NCI-H1694 (cell line): Measurements from ENCODE around the gene ANKS1B.
"Not testable (repeated sequence)": the region's sequence is repeated elsewhere in the genome, so short reads cannot be mapped to it uniquely, and the experiment has no call there.

Experiments used
- DNase-seq: peaks from one replicate; lab custom pipeline; 2025; lab: John Stamatoyannopoulos, UW

The ANKS1B gene

DNA sequence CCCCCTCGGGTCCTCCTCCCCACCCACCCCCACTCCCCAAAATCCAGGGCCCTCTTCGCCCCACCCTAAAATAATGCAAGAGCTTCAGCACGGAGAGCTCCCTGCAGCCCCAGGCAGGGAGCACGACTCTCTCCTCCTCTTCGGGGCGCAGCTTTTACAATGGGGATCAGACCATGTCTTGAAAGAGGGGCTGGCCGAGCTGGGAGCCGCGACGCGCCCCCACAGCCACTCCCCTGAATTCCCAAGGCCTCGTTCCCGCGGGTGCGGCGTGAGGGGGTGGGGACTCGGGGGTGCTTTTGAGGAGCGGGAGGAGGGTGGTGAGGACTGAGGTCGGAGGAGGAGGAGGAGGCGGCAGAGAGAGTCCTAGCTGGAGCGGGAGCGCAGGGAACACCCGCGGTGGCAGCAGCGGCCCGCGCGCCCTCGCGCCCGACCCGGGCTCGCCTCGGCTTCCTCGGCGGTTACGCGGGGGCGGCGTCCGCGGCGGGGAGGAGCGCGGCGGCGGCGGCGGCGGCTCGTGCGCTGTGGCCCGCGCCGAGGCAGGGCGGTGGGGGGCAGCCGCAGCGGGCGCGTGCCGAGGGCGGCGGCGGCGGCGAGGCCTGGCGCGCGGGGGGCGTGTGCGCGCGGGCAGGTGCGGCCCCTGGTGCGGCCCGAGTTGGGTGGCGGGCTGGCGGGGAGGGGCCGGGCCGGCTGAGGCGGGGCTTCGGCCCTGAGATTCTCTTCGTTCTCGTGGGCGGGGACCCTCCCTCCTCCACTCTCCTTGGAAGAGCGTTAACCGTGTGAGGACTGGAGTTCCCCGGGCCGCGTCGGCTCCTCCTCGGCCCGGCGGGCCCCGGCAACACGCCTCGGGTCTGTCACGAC is at the start of gene ANKS1B:
TSS of gene ANKS1B (minus strand) at position 666 of the 858 bp plus-strand sequence. CDS start 699 bp downstream, outside the sequence.
- peak; percentile 19 for DNase-seq

DNA sequence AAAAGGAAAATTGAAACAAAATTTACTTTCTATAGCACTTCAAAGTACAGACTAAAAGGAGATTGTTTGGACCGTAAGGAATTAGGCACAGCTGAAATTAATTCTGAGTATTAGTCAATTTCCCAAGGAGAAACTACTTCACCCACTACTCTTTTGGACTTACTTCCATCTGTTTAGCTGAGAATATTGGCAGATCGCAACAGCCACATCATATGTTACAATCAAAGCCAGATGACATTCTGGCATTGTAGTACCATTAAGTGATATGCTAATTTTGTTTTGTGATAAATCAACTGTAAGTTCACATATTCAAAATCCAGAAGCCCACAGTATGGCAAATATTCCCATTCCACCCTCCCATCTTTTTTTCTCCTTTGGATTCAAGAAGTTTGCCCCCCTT is 47.1 kb upstream of the ANKS1B start:
- no peak for DNase-seq

GRCh38 chr12:100027671-100028070 is 42.9 kb upstream of the ANKS1B start:
- no peak for DNase-seq

- DNase-seq: no peak
Measured at GRCh38 chr12:100026241-100026640, 41.5 kb upstream of the ANKS1B start.

DNA sequence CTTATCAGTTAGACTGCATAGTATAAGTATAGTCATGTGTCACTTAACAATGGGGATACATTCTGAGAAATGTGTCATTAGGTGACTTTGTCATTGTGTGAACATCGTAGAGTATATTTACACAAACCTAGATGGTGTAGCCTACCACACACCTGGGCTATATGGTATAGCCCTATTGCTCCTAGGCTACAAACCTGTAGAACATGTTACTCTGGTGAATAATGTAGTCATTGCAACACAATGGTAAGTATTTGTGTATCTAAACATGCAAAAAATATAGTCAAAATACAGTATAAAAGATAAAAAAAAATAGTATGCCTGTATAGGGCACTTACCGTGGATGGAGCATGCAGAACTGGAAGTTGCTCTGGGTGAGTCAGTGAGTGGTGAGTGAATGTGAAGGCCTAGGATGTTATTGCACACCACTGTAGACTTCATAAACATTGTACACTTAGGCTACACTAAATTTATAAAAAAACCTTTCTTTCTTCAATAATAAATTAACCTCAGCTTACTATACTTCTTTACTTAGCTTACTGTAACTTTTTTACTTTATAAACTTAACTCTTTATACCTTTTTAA is 40.3 kb upstream of the ANKS1B start:
- no peak for DNase-seq

GRCh38 chr12:100020370-100020769 is 35.6 kb upstream of the ANKS1B start:
- DNase-seq: no peak

GRCh38 chr12:100017056-100017455 is 32.3 kb upstream of the ANKS1B start:
- DNase-seq: no peak

GRCh38 chr12:100016304-100016703 is 31.6 kb upstream of the ANKS1B start:
- not testable (repeated sequence) for DNase-seq

DNA sequence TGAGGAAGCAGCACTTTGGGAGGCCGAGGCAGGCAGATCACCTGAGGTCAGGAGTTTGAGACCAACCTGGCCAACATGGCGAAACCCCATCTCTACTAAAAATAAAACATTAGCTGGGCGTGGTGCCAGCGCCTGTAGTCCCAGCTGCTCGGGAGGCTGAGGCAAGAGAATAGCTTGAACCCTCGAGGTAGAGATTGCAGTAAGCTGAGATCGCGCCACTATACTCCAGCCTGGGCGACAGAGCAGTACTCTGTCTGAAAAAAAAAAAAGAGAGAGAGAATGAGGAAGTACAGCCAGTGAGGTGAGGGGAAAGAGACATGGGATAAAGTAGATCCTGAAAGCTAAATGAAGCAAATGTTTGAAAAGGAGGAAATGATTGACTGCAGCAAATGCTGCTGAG is 21.1 kb upstream of the ANKS1B start:
- not testable (repeated sequence) for DNase-seq

GRCh38 chr12:99997806-99998205 is 13.1 kb upstream of the ANKS1B start:
- peak; percentile 33 for DNase-seq

GRCh38 chr12:99996095-99996494 is 11.4 kb upstream of the ANKS1B start:
- no peak for DNase-seq

GRCh38 chr12:99985631-99986030 is 895 bp upstream of the ANKS1B start:
- no peak for DNase-seq

DNA sequence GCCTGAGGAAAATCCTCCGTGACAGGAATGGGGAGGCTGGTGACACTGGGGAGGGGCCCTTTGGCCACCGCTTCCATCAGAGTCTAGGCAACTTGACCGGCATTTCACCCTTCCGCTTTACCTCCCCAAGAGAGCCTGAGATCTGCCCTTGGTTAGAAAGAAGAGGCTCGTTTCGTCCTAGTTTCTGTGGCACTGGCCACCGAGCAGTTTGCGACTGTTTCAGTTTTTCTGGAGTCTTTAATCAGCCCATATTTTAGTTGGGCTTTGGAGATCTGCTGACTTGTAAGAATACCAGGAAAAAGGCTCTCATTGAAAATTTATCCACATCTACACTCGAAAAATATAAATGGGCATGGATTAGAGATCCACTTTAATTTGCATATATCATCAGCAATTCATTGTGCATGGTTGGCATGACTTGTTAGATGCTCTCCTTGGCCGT is 414 bp upstream of the ANKS1B start:
- no peak for DNase-seq

DNA sequence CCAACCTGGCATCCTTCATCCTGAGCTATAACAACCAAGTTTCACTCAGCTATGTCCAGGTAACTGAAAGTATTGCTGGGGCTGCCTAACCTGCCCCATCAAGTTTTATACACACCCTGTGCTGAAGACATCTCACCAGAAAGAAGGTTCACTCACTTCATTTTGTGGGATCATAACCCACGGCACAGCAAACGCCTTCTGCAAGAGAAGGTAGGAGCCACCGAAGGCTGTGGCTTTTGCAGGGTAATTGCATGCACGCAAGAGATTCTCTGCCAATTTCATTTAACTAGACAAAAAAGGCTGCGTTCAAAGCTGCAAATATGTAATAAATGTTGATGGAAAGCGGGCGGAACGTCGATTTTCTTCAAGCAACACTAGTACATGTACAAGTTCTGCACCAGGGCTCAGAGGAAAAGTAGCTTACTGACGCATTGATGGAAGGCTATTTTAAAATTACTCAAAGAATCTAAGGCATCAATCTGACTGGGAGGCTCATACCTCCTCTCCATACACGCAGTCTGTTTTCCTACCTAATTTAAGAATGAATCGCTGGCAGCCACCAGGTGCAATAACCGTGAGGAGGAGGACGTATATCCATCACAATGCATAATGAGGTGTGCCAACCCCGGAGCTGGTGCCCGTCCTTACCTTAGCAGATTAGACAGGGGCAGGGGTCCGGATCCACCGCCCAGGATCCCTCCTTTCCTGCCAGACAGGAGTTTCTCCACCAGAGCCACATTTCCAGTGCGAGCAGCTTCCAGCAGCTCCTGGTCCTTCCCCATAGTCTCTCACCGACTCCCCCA is 1.1 kb downstream of the ANKS1B start:
- DNase-seq: no peak

DNA sequence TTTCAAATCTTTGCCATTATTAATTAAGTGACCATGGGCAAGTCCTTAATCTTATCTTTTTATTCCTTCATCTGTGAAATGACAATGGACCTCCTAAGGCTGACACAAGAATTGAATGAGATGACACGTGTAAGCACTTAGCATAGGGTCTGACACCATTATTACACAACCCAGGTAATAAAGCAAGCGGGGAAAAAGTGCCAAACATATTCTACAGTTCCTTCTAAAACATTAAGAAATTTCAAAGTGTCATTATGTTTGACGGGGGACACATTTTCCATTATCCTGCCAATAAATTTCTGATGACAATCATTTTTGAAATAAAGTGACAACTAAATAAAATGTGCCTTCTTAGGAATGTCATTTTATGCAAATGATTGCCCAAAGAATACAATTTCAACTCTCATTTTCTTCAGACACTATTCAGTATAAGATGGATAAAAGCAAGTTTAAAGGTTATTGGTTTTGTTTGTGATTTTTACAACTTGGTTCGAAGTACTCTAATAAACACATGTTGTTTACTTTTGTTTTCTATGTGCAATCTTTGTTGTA is 3.0 kb downstream of the ANKS1B start:
- DNase-seq: no peak

DNA sequence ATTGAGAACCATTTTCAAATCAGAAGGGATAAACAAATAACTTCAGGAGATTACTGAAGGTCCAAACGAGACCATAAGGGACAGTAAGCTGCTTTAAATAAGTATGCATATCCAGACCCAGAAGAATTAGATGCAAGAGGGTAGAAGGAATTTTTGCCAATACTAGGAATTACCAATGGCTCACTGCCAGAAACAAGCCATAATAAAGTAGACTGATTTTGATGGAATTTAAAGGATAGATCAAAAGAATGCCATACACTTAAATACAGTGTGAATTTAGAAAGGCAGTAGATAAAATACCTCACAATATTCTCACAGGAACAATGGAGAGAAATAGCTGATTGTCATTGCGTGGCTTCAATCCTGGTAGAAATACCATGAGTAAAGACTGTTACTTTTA is 5.3 kb downstream of the ANKS1B start:
- DNase-seq: no peak

DNA sequence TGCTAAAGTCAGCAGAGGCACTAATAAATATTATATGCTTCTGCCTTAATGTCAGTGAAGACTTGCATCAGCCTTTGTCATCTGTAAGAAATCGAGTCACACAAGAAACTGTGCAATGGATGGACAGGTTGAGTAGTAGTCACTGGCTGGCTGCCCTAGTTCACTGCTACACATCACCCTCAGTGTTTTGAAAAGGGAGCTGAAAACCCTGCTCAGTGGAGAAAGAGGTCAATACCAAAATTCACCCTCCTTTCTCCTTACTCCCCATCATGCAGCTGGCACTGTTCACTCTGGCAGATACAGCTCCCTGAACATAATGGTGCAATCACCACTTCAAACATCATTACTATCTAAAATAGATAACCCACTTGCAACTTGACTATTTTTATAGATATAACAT is 6.6 kb downstream of the ANKS1B start:
- DNase-seq: no peak

- no peak for DNase-seq
Measured at GRCh38 chr12:99977550-99977949, 7.2 kb downstream of the ANKS1B start.

GRCh38 chr12:99976762-99977161 is 8.0 kb downstream of the ANKS1B start:
- DNase-seq: no peak

- no peak for DNase-seq
Measured at GRCh38 chr12:99975321-99975720, 9.4 kb downstream of the ANKS1B start.

DNA sequence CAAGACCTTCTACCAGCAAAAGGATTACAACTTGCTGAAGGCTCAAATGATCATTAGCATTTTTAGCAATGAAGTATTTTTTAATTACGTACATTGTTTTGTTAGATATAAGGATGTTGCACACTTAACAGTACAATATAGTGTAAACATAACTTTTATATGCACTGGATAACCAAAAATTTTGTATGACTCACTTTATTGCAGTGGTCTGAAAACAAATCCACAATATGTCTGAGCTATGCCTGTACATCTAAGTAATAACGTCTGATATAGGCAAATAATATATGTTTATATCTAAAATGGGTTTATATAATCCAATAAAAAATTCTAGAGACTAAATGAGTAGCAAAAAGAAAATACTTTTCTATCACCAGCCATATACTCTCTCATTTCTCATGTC is 10.6 kb downstream of the ANKS1B start:
- DNase-seq: no peak

DNA sequence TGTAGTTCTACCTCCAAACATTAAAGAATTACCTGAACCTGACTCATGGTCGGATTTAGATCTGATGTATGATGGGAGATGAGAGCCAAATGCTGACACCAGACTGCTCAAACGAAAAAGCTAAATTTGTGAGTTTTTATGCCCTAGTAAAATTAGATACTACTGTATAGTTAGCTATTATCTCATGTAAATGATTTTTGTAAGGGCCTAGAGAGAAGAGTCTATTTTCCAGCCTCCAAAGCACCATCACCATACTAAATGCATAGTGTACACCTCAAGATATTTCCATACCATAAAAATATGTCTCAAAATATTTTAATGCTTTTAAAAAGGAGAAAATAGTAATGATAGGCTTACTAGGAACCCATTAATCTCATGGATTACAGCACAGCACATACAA is 18.3 kb downstream of the ANKS1B start:
- DNase-seq: no peak
